ENCODE data around the gene TRANK1.

- no peak for TF ChIP-seq CTCF (IDR thresholded peaks at IDR 0.05)
- TF ChIP-seq EP300 (IDR thresholded peaks at IDR 0.05): no peak
- no peak for TF ChIP-seq POLR2A (IDR thresholded peaks at IDR 0.05)
These were observed 118.6 kb downstream of the TRANK1 start for GRCh38 chr3:36826240-36826639.
